GM21786 (cell line): ENCODE data around the gene RAP1GAP.
A peak's percentile ranks its signal among the peaks of the same experiment; 100 is the strongest.

ENCODE experiments used
- ATAC-seq: cut with Tn5 transposase; IDR thresholded peaks from one replicate; pipeline ENCODE4 v1.9.1; 2021; ENCODE audit not compliant: unreplicated experiment

RAP1GAP gene

DNA sequence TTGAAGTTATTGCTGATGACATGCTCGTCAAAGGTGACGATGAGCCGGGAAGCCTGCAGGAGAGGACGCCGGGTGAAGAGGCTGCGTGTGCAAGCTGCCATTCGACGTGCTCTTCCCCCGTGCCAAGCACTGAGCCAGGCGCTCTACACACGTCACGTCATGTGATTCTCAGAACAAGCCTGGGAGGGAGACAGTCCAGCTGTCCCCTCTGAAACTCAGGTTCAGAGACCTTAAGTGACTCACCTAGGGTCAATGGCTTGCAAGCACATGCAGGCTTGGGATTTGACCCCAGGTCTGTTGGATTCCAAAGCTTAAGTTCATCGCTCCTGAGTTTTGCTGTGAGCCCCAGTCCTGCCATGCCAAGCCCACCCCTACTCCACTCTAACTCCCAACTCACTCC is 57.1 kb downstream of the RAP1GAP start:
- ATAC-seq = no peak

DNA sequence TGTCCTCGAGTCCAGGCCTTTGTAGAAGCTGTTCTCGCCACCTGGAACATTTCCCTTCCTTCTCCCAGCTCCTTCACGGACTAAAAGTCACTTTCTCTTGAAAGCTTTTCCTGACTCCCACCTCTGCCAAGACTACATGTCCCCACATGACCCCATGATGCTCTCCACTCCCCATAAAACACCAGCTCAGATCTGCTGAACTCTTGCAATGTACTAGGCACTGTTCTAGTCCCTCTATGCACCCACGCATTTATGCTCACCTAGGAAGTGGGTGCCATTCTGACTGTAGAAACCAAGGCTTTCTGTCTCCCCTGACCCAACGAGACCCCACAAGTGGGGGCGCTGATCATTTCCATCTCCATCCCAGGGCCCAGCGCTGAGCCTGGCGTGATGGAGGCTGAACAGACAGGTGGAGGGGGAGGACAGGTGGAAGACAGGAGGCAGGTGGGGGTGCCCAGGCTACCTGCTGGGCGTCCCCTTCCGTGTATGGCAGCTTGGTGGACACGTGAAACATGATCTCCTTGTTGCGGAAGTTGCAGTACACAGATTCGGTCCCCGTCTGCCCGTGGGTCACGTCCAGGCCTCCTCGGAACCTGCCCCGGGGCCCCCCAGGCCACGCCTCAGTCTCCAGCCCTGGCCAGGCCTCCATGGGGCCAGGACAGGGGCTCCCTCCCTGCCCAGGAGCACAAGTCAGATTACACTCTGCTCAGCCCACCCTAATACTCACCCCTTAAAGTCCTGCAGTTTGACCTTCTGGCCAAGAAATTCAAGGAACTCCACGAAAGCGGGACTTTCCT is 58.0 kb downstream of the RAP1GAP start:
- ATAC-seq = no peak

DNA sequence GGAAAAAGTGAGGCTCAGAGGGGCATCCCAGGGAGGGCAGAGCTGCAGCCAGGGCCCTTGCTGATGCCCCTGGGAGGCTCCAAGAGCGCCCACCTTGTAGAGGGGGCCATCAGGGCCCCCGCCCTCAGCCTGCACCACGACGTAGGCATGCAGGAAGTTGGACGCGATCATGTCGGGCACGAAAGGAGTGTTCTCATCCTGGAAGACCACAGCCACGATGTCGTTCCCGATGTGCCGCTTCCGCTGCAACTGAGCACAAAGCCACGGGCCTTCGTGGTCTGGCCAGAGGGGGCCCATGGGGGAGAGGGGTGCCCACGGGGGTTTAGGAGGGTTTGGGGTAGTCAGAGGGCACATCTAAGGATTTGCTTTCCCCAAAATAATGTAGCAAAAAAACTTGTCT is 59.1 kb downstream of the RAP1GAP start:
- no peak for ATAC-seq

DNA sequence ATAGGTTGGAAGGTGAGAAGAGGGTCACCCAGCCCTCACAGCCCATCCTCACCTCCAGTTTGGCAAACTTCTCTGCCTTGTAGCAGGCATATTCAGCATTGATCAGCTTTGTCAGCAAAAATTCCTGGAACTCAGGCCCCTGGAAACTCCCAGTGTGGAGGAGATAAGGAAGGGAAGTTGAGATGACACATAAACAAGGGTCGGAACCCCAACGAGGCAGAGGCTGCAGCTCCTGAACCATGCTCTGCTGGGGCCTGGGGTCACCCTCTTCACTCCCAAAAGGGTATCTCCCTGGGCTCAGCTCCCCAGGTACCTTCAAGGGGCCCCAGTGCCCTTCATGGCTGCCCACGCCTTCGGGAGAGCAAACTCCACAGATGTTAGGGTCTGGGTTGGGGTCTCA is 60.4 kb downstream of the RAP1GAP start:
- ATAC-seq = no peak

DNA sequence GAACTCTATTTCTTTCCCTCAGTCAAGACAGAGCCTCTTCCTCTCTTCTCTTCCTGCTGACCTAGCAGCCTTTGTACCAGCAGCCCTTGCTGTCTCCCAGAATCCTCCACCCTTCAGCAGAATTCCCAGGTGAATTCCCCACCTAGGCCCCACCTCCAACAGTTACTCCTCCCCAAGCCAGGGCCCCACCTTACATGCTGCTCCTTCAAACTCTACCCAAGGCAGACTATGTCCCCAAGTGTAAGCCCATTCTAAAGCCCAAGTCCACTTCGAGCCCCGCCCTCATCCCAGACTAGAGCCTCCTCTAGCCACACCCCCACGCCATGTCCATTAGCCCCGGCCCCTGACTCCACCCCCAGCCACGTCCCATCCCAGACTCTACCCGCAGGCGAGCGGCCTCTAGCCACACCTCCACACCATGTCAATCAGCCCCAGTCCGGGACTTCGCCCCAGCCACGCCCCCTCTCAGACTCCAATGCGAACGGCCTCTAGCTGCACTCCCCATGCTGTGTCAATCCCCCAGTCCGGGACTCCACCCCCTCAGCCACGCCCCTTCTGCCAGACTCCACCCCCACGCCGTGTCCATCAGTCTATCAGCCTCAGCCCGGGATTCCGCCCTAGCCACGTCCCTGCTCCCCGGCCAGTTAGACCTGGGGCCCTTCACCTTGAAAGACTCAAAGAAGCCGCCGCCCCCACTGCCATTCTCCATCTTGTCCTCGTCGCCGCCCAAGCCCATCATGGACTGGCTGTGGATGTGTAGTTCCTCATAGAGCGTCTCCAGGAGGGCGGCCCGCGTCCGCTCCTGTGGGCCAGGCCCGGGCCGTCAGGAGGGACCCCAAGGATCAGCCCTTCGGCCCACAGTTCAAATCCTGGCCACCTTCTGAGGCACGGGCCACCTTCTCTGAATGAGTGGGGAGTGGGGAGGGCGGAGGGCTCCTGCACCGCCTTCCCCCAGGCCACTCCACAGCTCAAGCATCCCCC is 61.3 kb downstream of the RAP1GAP start:
- ATAC-seq = peak; percentile 61

DNA sequence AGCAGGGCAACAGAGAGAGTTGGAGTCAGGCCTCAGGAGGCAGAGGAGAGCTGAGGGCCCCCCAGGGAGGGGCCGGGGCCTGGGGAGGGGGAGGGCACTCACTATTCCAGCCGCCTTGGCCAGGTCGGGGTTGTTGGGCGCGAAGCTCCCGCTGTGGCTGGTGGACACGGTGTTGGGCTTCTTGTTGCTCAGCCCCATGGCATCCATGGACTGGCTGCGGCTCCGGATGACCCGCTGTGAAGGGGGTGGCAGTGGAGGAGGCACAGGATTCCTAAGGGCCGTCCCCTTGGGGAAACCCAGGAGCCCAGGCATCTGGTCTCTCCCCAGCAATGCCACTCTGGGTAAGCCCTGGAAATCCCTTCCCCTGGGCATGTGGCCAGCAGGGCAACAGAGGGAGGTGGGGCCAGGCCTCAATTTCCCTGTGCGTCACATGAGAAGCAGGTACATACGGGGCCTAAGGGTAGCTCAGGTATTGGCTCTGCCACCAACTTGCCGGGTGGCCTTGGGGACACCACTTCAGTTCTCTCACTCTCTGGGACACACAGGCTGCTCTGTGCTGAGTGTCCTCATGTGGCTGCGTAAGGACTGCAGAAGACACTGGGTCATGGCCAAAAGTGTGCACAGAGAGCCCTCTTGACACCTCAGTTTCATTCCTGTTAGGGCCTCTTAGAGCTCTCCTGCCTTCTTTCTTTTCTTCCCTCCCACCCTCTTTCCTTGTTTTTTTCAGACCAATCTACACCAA is 63.0 kb downstream of the RAP1GAP start:
- ATAC-seq = no peak

DNA sequence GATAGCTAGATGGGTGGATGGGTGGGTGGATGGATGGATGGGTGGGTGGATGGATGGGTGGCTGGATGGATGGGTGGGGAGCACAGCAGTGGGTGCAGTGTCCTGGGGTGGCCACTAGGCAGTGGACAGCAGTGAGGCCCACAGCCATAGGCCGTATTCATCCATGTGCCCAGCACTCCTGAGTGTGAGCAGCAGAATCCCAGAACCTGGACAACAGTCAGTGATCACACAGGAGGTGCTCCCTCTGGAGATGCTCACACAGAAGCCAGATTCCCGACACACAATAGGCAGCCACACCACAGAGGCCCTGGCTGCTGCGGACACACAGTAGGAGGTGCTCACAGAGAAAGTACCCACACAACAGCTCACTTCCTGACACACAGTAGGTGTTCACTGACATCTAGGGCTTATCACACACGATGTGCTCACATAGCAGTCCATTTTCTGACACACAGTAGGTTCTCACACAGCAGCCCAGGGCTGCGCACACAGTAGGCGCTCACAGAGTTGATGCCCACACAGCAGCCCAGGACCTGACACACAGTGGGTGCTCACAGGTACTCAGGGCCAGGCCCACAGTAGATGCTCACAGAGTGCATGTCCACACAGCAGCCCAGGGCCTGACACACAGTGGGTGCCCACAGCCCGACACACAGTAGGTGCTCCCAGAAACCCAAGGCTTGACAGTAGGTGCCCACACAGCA is 64.0 kb downstream of the RAP1GAP start:
- ATAC-seq = no peak

DNA sequence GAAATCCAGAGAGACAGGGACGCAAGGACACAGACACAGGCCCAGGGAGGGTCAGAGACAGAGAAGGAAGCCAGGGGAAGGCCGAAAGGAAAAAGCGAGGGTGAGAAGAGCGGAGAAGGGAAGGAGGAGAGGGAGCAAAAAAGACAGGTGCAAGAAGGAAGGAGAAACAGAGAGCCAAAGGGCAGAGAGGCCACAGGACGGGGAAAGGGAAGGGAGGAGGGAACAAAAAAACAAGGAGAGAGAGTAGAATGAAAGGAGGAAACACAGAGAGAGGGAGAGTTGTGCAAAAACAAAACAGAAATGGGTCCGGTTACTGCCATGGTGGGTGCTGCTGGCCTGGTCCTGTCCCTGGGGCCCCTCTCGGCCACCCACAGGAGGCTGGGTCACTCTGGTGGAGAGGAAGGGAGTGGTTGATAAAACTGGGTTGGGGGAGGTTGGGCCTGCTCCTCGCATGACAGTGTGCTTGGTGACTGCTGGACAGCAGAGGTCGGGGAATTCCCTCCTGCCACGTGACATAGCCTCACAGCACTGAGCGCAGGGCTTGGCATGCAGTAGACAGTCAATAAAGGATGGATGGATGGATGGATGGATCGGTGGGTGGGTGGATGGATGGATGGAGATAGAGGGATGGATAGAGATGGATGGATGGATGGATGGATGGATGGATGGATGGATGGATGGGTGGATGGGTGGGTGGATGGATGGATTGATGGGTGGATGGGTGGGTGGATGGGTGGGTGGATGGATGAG is 64.8 kb downstream of the RAP1GAP start:
- ATAC-seq = no peak

DNA sequence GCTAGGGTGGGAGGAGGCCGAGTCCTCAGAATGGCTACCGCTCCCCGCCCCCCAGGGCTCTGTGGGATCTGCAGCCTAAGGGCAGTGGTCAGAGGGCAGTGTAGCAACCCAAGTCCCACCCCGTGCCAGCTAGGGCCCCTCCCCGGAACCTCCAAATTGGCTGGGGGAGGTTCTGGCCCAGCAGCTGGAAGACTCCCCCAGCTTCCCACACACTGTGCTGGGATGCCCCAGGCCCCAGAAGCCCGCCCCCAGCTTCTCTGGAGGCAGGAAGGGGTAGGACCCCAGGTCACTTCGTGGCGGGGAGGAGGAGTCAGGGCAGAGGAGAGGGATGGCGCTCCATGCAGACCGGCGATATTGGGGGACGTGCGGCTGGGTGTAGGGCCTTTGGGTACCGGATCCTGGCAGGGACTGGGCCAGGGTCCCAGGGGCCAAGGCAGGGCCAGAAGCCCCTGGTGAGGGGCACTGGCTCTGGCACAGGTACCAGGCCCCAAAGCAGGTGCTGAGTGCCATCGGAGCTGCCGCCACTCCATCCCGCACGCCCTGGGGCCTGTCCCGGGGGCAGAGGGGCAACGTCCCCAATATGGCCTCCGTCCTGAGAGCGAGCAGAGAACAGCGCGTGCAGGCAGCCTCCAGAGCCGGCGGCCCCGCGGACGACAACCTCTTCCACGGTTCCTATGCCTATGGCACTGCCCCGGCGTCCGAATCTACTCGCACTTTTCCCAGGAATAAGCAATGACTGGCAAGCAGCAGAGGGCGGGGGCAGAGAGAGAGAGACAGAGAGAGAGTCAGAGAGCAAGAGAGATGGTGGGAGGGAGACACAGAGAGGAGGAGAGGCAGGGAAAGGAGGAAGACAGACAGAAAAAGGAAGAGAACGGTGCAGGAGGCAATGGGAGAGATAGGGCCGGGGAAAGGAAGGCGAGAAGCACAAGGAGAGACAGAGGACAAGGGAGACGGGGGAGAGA is 65.7 kb downstream of the RAP1GAP start:
- no peak for ATAC-seq

DNA sequence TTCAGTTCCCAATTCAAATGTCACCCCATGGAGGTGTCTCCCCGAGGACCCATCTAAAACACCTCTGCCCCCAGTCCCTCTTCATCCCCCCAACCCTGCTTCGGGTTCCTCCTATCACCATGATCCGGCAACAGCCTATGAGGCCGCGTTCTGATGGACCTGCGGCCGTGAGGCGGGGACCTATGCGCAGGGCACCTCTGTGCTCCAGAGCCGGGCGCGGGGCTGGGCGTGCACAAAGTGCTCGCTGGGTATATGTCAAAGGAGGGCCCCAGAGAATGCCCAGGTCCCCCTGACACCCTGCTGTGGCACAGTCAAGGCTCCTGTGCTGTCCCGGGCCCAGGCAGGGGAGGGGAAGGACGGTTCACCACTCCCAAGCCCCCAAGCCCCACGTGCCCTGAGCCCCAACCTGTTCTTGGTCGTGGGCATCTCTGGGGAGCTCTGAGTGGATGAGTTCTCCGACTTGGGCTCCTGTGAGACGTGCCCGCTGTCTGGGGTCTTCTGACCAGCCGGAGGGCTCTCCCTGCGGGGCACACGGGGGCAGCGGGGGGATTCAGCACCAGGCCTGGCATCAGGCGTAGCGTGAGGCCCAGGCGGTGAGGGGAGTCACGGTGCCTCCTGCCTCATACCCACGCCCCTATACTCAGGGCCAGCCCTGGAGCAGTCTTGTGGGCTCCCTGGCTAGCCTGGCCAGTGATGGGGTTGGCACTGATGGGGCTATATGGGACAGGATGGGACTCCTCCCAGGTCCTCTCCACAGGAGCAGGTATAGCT is 67.7 kb downstream of the RAP1GAP start:
- no peak for ATAC-seq

DNA sequence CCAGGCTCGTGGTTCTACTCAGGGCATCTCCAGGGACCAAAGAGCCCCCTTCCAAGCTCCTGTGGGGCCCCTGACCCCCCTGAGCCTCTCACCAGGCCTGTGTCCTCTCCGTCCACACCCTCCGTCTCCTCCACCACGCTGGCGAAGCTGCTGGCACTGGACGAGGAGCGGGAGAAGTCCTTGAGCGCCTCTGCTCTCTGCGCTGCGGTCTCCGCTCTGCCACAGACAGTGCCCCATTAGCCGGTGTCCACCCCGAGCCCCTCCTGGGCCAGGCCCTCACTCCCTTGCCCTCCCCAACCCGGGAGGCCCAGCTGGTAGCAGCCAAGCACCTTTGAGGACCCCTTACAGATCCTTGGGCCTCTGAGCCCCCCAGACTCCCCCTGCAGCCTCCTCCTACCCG is 69.8 kb downstream of the RAP1GAP start:
- ATAC-seq = no peak

DNA sequence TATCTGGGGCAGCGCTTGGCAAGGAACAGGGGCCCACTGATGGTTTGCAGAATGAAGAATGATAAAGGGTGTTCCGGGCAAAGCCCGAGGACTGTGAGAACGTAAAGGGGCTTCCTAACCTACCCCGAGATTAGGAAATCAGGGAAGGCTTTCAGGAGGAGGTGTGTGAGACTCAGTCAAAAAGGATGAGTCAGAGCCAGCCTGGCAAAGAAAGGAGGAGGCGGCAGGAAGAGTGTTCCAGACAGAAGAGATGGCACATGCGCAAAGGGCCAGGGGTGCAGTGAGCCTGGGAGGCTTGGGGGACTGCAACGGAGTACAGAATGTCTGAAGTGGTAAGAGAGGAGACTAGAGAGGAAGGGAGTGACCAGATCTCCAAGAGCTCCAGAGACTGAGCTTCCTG is 70.3 kb downstream of the RAP1GAP start:
- ATAC-seq = no peak

DNA sequence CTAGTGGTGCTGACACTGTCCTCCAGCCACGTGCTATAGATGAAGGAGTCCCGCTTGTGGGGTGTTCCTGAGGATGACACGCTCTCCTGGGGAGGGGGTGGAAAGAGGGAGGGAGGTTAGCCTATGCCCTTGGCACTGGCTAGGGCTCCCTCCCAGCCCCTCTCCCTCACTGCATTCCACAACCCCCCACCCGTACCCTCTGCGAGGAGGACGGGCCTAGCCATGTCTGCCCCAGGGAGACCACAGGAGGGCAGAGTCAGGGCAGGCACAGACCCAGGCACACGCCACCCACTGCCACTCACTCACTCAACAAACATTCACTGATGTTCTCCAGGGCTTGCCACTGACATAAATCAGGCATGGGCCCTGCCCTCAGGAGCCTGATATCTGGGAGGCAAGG is 70.7 kb downstream of the RAP1GAP start:
- no peak for ATAC-seq

DNA sequence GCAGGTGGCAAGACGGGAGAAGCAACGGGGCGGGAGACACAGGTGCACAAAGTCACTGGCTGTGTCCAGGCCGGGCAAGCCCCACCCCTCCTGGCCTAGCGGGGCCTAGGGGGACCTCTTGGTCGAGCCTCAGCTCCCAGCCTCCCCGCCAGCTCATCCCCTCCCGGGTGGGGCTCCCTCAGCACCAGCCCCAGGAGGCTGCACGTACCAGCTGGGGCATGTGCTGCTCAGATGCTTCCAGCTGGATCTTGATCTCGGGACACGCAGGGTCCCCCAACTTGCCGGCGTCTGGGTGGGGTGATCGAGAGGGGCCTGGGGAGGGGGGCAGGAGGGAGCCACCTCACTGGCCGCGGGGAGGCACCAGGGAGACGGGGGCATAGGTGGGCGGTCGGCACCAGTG is 71.4 kb downstream of the RAP1GAP start:
- no peak for ATAC-seq

DNA sequence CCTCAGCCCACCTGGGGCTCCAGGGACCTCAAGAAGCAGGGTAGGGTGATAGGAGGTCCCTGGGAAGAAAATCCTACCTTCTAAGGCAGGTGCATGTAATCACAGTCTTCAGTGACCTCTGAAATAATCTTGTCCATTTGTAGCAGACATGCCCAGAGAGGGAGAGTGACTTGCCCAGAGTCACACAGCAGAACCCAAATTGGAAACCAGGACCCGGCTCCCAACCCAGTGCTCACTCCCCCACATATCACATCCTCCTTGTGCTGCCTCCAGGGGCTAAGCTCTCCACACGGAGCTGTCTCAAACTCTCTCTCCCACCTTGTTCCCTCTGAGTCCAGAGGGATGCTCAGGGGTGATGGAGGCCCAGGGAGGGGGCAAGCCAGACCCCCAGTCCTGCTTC is 72.5 kb downstream of the RAP1GAP start:
- ATAC-seq = no peak

DNA sequence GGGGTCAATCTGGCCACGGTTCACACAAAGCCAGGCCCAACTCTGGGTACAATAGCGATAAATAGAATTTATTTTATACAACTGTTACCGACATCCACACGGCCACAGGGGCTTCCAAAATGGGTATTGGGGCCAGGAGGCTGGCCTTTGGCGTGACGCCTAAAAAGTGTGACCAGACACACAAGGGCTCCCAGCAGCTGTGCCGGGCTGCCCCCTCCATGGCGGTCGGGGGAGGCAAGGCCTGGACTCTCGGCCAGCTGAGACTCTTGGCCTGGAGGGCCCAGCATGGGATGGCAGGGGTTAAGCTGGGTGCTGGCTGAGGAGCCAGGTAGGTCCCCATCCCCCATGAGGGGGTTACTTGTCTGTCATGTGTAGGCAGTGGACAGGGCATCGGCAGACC is 73.0 kb downstream of the RAP1GAP start:
- no peak for ATAC-seq

DNA sequence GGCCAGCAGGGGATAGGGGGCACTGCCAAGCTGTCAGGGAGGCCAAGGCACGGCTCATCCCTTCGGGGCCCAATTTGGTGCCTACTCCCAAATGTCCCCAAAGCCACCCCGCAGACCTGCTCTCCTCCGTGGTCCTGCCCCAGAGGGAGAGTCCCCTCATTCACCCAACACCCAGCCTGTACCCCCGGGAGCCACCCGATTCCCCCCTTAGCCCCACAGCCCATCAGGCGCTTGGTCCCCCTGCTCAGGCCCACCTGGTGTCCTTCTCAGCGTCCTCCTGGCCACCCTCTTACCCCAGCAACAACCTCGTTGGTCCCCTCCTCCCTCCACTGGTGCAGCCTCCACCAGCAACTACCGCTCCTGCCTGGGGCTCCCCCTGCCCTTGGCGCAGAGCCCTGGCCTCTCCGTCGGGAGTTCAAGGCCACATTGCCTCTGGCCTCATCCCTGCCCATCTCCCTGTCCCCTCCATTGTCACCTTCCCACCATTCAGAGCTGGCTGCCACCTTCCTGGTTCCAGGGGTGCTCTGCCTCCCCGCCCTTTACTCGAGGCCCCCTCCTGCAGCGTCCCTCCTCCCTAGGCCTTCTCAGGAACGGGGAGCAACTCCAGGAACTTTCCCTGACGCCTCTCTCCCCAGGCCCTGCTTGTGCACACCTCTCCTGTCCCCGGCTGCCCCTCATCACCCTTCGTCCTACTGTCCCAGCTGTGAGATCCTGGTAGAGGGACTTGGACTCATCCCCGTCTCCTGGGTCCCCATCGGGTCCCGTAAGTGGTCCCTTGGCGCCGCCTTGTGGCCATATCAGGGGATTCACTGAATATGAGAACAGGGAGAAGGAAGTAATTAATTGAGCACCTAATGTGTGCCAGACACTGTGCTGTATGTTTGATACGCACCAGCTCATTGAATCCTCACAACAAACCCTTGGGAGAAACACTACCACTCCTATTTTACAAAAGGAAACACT is 73.9 kb downstream of the RAP1GAP start:
- no peak for ATAC-seq
